ENCODE results near the gene PRKG1.

PRKG1 gene

GRCh38 chr10:51952056-51952455 is 877.8 kb downstream of the PRKG1 start:
- TF ChIP-seq POLR2AphosphoS5 (IDR thresholded peaks at IDR 0.05; ENCODE audit: low read depth, low read length), result no peak
- no peak for TF ChIP-seq SIN3A (IDR thresholded peaks at IDR 0.05; ENCODE audit: borderline replicate concordance, insufficient read depth, low read length)
- TF ChIP-seq REST (IDR thresholded peaks at IDR 0.05; ENCODE audit: insufficient read depth in 1 of 2, low read depth in 2 of 2, low read length in 2 of 2), result no peak
- TF ChIP-seq TAF1 (IDR thresholded peaks at IDR 0.05; ENCODE audit: borderline replicate concordance, insufficient read depth, low read length), result no peak
- no peak for TF ChIP-seq FOXP2 (optimal IDR thresholded peaks at IDR 0.05; ENCODE audit: borderline replicate concordance, extremely low read depth, extremely low read length, insufficient read depth)

- TF ChIP-seq SIN3A (IDR thresholded peaks at IDR 0.05; ENCODE audit: borderline replicate concordance, insufficient read depth, low read length), result no peak
- no peak for TF ChIP-seq REST (IDR thresholded peaks at IDR 0.05; ENCODE audit: insufficient read depth in 1 of 2, low read depth in 2 of 2, low read length in 2 of 2)
- no peak for TF ChIP-seq POLR2AphosphoS5 (IDR thresholded peaks at IDR 0.05; ENCODE audit: low read depth, low read length)
- TF ChIP-seq FOXP2 (optimal IDR thresholded peaks at IDR 0.05; ENCODE audit: borderline replicate concordance, extremely low read depth, extremely low read length, insufficient read depth), result no peak
- TF ChIP-seq TAF1 (IDR thresholded peaks at IDR 0.05; ENCODE audit: borderline replicate concordance, insufficient read depth, low read length), result no peak
These were observed 881.4 kb downstream of the PRKG1 start for GRCh38 chr10:51955696-51956095.

GRCh38 chr10:51956822-51957221 is 882.5 kb downstream of the PRKG1 start:
- TF ChIP-seq REST (IDR thresholded peaks at IDR 0.05; ENCODE audit: insufficient read depth in 1 of 2, low read depth in 2 of 2, low read length in 2 of 2) (no peak), FOXP2 (optimal IDR thresholded peaks at IDR 0.05; ENCODE audit: borderline replicate concordance, extremely low read depth, extremely low read length, insufficient read depth) (no peak), SIN3A (IDR thresholded peaks at IDR 0.05; ENCODE audit: borderline replicate concordance, insufficient read depth, low read length) (no peak), POLR2AphosphoS5 (IDR thresholded peaks at IDR 0.05; ENCODE audit: low read depth, low read length) (no peak), TAF1 (IDR thresholded peaks at IDR 0.05; ENCODE audit: borderline replicate concordance, insufficient read depth, low read length) (no peak)

GRCh38 chr10:51960494-51960895 is 886.2 kb downstream of the PRKG1 start:
- TF ChIP-seq FOXP2 (optimal IDR thresholded peaks at IDR 0.05; ENCODE audit: borderline replicate concordance, extremely low read depth, extremely low read length, insufficient read depth) (no peak), SIN3A (IDR thresholded peaks at IDR 0.05; ENCODE audit: borderline replicate concordance, insufficient read depth, low read length) (no peak), REST (IDR thresholded peaks at IDR 0.05; ENCODE audit: insufficient read depth in 1 of 2, low read depth in 2 of 2, low read length in 2 of 2) (no peak), TAF1 (IDR thresholded peaks at IDR 0.05; ENCODE audit: borderline replicate concordance, insufficient read depth, low read length) (no peak), POLR2AphosphoS5 (IDR thresholded peaks at IDR 0.05; ENCODE audit: low read depth, low read length) (no peak)

- TF ChIP-seq SIN3A (IDR thresholded peaks at IDR 0.05; ENCODE audit: borderline replicate concordance, insufficient read depth, low read length) (no peak), TAF1 (IDR thresholded peaks at IDR 0.05; ENCODE audit: borderline replicate concordance, insufficient read depth, low read length) (no peak), FOXP2 (optimal IDR thresholded peaks at IDR 0.05; ENCODE audit: borderline replicate concordance, extremely low read depth, extremely low read length, insufficient read depth) (no peak)
These were observed 887.1 kb downstream of the PRKG1 start for GRCh38 chr10:51961401-51961800.
